Eye (tissue), 1 donor: Measurements from ENCODE around the gene SYT8.
A peak's percentile ranks its signal among the peaks of the same experiment; 100 is the strongest.
"Not testable (repeated sequence)": the region's sequence is repeated elsewhere in the genome, so short reads cannot be mapped to it uniquely, and the experiment has no call there.

Experiments
- DNase-seq: peaks from one replicate; pipeline ENCODE4 v3.0.0-alpha.2; 2015

Gene SYT8

DNA sequence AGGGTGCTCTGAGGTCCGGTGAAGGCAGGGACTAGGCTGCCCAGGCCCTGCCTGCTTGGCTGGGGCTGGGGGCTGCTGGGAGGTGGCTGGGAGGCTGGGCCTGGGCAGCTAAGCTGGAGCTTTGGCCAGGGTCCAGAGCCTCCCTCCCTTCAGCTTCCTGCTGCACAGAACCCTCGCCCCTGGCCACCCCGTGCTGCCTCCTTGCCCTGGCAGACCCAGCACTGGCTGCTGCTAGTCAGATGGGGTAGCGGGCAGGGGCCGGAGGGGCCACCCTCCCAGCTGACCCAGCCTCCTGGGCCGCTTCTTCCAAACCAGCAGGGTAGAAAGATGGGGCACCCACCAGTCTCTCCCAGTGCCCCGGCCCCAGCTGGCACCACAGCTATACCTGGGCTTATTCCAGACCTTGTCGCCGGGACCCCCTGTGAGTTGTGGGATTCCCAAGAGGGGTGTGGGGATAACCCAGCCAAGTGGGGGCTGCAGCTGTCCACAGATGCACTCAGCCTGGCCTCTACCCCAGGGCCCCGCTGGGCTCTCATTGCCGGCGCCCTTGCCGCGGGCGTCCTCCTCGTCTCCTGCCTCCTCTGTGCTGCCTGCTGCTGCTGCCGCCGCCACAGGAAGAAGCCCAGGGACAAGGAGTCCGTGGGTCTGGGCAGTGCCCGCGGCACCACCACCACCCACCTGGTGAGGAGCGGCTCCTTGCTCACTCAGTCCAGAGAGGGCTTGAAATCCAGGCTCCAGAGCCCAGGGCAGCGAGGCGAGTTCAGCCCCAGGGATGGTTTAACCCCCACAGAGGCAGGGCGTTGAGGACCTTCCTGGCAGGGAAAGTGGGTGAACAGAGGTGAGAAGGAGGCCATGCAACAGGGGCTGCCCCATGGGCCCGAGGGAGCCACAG lies at the start of gene SYT8:
TSS of gene SYT8 (plus strand) at position 212 of the 892 bp plus-strand sequence. CDS start at position 328, 116 bp downstream.
- no peak for DNase-seq

- peak; percentile 84 for DNase-seq
These were observed 48.9 kb upstream of the SYT8 start for GRCh38 chr11:1785749-1786413.

DNA sequence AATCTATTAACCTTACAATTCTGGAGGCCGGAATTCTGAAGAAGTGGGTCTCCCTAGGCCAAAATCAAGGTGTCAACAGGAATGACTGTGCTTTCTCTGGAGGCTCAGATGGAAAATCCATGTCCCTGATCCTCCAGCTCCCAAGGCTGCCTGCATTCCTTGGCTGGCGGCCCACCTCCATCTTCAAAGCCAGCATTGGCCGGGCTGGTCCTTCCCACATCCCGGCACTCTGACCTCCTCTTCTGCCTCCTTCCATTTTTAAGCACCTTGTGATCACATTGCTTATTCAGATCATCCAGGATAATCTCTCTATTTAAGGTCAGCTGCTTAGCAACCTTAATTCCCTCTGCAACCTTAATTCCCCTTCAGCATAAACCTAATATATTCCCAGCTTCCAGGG lies 48.3 kb upstream of the SYT8 start:
- DNase-seq: no peak

GRCh38 chr11:1791912-1792311 lies 42.9 kb upstream of the SYT8 start:
- DNase-seq: no peak

DNA sequence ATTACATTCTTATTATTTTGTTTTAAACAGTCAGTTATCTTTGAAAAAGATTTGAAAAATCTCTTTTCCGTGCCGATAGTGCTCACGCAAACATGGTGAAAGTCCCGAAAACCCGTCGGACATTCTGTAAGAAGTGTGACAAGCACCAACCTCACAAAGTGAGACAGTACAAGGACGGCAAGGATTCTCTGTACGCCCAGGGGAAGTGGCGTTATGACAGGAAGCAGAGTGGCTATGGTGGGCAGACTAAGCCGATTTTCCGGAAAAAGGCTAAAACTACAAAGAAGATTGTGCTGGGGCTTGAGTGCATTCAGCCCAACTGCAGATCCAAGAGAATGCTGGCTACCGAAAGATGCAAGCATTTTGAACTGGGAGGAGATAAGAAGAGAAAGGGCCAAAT lies 42.3 kb upstream of the SYT8 start:
- no peak for DNase-seq

- DNase-seq: peak; percentile 22
These were observed 41.7 kb upstream of the SYT8 start for GRCh38 chr11:1793081-1793480.

- DNase-seq: no peak
These were observed 38.3 kb upstream of the SYT8 start for GRCh38 chr11:1796413-1797011.

- no peak for DNase-seq
These were observed 37.2 kb upstream of the SYT8 start for GRCh38 chr11:1797391-1798125.

GRCh38 chr11:1803246-1803645 lies 31.5 kb upstream of the SYT8 start:
- no peak for DNase-seq

DNA sequence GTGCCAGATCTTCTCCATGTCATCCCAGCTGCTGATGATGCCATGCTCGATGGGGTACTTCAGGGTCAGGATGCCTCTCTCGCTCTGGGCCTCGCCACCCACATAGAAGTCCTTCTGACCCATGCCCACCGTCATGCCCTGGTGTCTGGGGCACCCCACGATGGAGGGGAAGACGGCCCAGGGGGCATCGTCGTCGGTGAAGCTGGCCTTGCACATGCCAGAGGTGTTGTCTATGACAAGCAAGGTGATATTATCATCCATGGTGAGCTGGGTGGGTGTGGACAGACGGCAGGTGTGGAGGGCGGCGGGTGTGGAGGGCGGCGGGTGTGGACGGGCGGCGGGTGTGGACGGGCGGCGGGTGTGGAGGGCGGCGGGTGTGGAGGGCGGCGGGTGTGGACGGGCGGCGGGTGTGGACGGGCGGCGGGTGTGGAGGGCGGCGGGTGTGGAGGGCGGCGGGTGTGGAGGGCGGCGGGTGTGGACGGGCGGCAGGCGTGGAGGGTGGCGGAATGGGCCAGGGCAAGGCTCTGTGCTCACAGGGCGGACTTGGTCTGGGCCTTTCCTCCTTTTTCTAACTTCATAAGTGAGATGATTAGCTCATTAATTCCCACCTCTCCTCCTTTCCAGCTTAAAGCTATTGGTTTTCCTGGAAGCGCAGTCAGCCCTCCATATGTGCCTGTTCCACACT lies 30.8 kb upstream of the SYT8 start:
- not testable (repeated sequence) for DNase-seq

DNA sequence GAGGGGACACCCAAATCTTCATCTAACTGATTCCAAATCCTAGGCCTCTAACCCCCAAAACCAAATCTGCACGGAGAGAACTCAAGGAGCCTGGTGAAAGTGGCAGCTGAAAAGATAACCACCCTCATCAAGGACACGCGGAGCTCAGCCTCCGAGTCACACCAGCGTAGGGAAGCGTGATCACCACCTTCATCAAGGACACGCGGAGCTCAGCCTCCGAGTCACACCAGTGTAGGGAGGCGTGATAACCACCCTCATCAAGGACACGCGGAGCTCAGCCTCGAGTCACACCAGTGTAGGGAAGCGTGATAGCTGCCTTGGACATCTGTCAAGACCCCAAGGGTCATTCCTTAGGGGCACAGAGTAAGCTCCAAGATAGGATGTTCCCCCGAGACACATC lies 29.3 kb upstream of the SYT8 start:
- DNase-seq: no peak

- no peak for DNase-seq
These were observed 27.4 kb upstream of the SYT8 start for GRCh38 chr11:1807264-1807995.

GRCh38 chr11:1810761-1811160 lies 24.0 kb upstream of the SYT8 start:
- DNase-seq: no peak

DNA sequence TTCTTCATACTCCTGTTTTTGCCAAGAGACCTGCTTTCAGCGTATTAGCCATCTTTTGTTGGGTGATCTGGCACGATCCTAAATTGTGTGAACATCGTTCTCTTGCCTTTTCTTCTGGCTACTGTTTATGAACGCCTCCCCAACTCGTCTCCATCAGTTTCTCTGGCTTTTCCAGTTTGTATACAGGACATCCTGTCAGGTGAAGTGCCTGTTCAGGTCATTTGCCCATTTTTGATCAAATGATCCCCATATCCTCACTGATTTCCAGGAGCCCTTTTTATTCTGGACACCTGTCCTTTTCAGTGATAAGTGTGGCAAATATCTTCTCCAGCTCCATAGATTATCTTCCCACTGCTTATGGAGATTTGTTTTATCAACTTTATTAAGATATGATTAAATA lies 22.5 kb upstream of the SYT8 start:
- no peak for DNase-seq

GRCh38 chr11:1812801-1813200 lies 22.0 kb upstream of the SYT8 start:
- no peak for DNase-seq

GRCh38 chr11:1813356-1813755 lies 21.4 kb upstream of the SYT8 start:
- DNase-seq: not testable (repeated sequence)

DNA sequence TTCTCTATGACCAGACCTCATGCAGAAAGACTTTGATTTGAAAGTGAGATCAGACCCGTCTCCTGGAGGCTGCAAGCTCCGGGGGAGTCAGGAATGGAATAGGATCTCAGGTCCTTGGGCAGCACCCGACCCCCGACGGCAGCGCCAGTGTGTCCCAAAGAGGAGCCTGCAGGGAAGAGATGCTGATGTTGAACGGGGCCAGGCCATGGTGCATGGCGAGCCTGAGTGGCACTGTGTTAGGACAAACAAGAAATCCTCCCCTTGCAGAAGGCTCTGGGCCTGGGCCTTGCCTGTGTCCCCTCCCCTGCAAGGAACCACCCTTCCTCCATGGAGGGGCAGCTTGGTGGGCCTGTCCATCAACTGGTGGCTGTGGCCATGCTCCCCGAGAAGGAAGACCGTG lies 20.1 kb upstream of the SYT8 start:
- no peak for DNase-seq

- DNase-seq: no peak
These were observed 19.5 kb upstream of the SYT8 start for GRCh38 chr11:1815311-1815710.

- DNase-seq: no peak
These were observed 19.0 kb upstream of the SYT8 start for GRCh38 chr11:1815751-1816150.

GRCh38 chr11:1817000-1817399 lies 17.8 kb upstream of the SYT8 start:
- no peak for DNase-seq

- no peak for DNase-seq
These were observed 17.3 kb upstream of the SYT8 start for GRCh38 chr11:1817511-1817910.

DNA sequence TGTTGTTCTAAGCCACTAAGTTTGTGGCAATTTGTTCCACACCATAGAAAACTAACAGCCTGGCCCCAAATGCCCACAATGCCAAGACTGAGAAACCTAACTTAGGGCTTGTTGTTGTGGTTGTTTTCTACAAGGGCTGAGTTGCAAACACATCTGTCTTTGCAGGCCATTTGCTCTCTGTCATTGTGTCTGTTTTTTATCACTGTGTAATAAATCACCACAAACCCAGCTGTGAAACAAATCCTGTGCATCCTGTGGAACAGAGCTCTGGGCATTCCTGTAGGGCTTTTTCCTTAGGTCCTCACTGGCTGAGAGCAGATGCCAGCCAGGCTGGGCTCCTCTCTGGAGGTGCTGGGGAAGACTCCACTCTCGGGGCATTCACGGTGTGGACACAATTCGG lies 15.7 kb upstream of the SYT8 start:
- no peak for DNase-seq
